ENCODE data around the gene WDR55. TPM values are rescaled to one million over a fixed set of nuclear protein-coding genes. Genes with fewer than 3 reads are reported as not detected.
"Not testable (repeated sequence)": the region's sequence is repeated elsewhere in the genome, so short reads cannot be mapped to it uniquely, and the experiment has no call there.

WDR55 gene
- total RNA-seq, 2 donors from 2014 or later: 24.6 to 26.1 TPM

DNA sequence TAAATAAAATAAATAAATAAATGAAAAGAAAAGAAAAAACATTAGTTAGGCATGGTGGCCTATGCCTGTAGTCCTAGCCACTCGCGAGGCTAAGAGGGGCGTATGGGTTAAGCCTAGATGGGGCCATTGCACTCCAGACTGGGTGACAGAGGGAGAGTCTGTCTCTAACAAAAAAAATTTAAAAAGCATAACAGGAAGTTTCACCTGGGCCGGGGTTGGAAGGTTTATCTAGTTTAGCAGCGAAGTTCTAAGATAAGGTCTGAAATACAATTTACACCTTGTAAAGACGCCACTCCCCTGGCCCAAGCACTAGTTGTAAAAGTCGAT is 53.5 kb downstream of the WDR55 start:
- TF ChIP-seq, protein P1, sequence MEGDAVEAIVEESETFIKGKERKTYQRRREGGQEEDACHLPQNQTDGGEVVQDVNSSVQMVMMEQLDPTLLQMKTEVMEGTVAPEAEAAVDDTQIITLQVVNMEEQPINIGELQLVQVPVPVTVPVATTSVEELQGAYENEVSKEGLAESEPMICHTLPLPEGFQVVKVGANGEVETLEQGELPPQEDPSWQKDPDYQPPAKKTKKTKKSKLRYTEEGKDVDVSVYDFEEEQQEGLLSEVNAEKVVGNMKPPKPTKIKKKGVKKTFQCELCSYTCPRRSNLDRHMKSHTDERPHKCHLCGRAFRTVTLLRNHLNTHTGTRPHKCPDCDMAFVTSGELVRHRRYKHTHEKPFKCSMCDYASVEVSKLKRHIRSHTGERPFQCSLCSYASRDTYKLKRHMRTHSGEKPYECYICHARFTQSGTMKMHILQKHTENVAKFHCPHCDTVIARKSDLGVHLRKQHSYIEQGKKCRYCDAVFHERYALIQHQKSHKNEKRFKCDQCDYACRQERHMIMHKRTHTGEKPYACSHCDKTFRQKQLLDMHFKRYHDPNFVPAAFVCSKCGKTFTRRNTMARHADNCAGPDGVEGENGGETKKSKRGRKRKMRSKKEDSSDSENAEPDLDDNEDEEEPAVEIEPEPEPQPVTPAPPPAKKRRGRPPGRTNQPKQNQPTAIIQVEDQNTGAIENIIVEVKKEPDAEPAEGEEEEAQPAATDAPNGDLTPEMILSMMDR (IDR thresholded peaks at IDR 0.05): no peak
- H3K4me3 ChIP-seq: no peak overlapping the region

DNA sequence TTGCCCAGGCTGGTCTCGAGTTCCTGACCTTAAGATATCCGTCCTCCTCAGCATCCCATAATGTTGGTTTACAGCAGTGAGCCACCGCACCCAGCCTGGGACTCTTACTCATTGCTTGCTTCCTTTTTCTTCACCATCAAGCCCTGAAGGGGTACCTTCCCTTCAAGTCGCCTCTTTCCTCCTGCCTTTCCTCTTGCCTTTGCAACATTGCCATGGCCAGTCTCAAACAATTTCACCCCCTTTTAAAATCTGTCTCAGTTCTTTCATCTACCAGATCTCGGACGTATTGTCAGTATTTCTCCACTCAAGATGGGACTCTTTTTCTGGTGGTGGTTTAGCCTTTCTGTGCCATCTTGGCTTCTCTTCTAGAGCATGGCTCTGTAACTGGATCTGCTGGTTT is 56.0 kb downstream of the WDR55 start:
- H3K27me3 ChIP-seq (replicated peaks; ENCODE audit: insufficient read depth); H3K9me3 ChIP-seq; ATAC-seq (ENCODE audit: insufficient number of reproducible peaks, low FRiP score, low read depth); H3K36me3 ChIP-seq; H3K27ac ChIP-seq; H3K4me3 ChIP-seq; H3K4me1 ChIP-seq (ENCODE audit: control insufficient read depth in 1 of 2, low read depth in 2 of 2); DNase-seq (ENCODE audit: low spot score): not testable (repeated sequence)

More for the DNA sequence above, 53.5 kb downstream of the WDR55 start:
- Histone ChIP-seq H3K27me3 (replicated peaks; ENCODE audit: insufficient read depth) (no peaks in the 10 kb centered on the region), H3K27ac (peak overlapping the region in 1 of 2 donors; percentile 33), H3K9me3 (no peaks in the 10 kb centered on the region), H3K4me1 (ENCODE audit: control insufficient read depth in 1 of 2, low read depth in 2 of 2) (no peaks in the 10 kb centered on the region), H3K36me3 (no peaks in the 10 kb centered on the region)
- DNase-seq (ENCODE audit: low spot score): no peak
- no peak for ATAC-seq (ENCODE audit: insufficient number of reproducible peaks, low FRiP score, low read depth)

DNA sequence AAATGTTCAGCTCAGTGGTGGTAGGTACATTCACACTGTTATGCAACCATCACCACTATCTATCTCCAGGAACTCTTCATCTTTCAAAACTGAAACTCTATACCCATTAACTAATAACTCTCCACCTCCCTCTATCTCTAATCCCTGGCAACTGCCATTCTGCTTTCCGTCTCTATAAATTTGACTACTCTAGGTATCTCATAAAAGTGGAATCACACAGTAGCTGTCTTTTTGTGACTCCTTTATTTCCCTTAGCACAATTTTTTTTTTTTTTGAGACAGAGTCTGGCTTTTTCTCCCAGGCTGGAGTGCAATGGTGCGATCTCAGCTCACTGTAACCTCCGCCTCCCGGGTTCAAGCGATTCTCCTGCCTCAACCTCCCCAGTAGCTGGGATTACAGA is 56.7 kb downstream of the WDR55 start:
- H3K4me3 ChIP-seq; ATAC-seq (ENCODE audit: insufficient number of reproducible peaks, low FRiP score, low read depth); H3K36me3 ChIP-seq; H3K9me3 ChIP-seq; DNase-seq (ENCODE audit: low spot score); H3K27me3 ChIP-seq (replicated peaks; ENCODE audit: insufficient read depth); H3K4me1 ChIP-seq (ENCODE audit: control insufficient read depth in 1 of 2, low read depth in 2 of 2); H3K27ac ChIP-seq: not testable (repeated sequence)

Other genes with a start within 250 kb of the WDR55 start
- gene EIF4EBP3, start 117.2 kb upstream of the WDR55 start, total RNA-seq: 1 to 10 TPM in 1 of 2 donors, not detected in 1; 6.0 TPM
- gene SRA1, start 107.4 kb upstream of the WDR55 start, total RNA-seq: 10 to 100 TPM; 29.6 to 34.3 TPM
- gene APBB3, start 100.3 kb upstream of the WDR55 start, total RNA-seq: 10 to 100 TPM; 31.3 to 34.9 TPM
- gene SLC35A4, start 100.1 kb upstream of the WDR55 start, total RNA-seq: 10 to 100 TPM; 21.7 to 40.2 TPM
- gene CD14, start 31.7 kb upstream of the WDR55 start, total RNA-seq: 100 to 1,000 TPM in 1 of 2 donors, 10 to 100 TPM in 1; 96.6 to 235 TPM
- gene TMCO6, start 25.5 kb upstream of the WDR55 start, total RNA-seq: 10 to 100 TPM; 11.4 to 13.5 TPM
- 10 to 100 TPM; 19.9 to 26.4 TPM for gene NDUFA2, start 17.3 kb upstream of the WDR55 start, total RNA-seq
- 100 to 1,000 TPM in 1 of 2 donors, 10 to 100 TPM in 1; 95.3 to 108 TPM for gene IK, start 17.1 kb upstream of the WDR55 start, total RNA-seq
- gene DND1, start 8.7 kb downstream of the WDR55 start, total RNA-seq: 1 to 10 TPM in 1 of 2 donors, under 1 TPM in 1; 0.54 to 1.8 TPM
- gene HARS1, start 26.5 kb downstream of the WDR55 start, total RNA-seq: 10 to 100 TPM; 46.4 to 68.2 TPM
- 10 to 100 TPM; 26.0 to 69.0 TPM for gene HARS2, start 26.6 kb downstream of the WDR55 start, total RNA-seq
- 10 to 100 TPM; 32.0 to 50.4 TPM for gene ZMAT2, start 35.5 kb downstream of the WDR55 start, total RNA-seq
- gene PCDHA1, start 121.2 kb downstream of the WDR55 start, total RNA-seq: not detected
- under 1 TPM in 1 of 2 donors, not detected in 1; 0.85 TPM for gene PCDHA2, start 129.9 kb downstream of the WDR55 start, total RNA-seq
- gene PCDHA3, start 136.2 kb downstream of the WDR55 start, total RNA-seq: 1 to 10 TPM in 1 of 2 donors, under 1 TPM in 1; 0.68 to 2.0 TPM
- under 1 TPM; 0.78 to 0.81 TPM for gene PCDHA4, start 142.2 kb downstream of the WDR55 start, total RNA-seq
- under 1 TPM; 0.14 to 0.85 TPM for gene PCDHA5, start 156.7 kb downstream of the WDR55 start, total RNA-seq
- gene PCDHA6, start 163.1 kb downstream of the WDR55 start, total RNA-seq: 1 to 10 TPM in 1 of 2 donors, under 1 TPM in 1; 0.14 to 5.2 TPM
- gene PCDHA7, start 169.4 kb downstream of the WDR55 start, total RNA-seq: under 1 TPM; 0.42 to 0.54 TPM
- gene PCDHA8, start 176.3 kb downstream of the WDR55 start, total RNA-seq: under 1 TPM in 1 of 2 donors, not detected in 1; 0.14 TPM
- 1 to 10 TPM in 1 of 2 donors, under 1 TPM in 1; 0.35 to 1.1 TPM for gene PCDHA9, start 183.5 kb downstream of the WDR55 start, total RNA-seq
- gene PCDHA10, start 191.0 kb downstream of the WDR55 start, total RNA-seq: under 1 TPM; 0.28 to 0.41 TPM
- gene PCDHA11, start 204.1 kb downstream of the WDR55 start, total RNA-seq: under 1 TPM; 0.14 to 0.21 TPM
- gene PCDHA12, start 210.4 kb downstream of the WDR55 start, total RNA-seq: under 1 TPM; 0.21 to 0.68 TPM
- gene PCDHA13, start 217.2 kb downstream of the WDR55 start, total RNA-seq: under 1 TPM; 0.54 to 0.56 TPM